HG03135 (cell line): ENCODE data around the gene DDX50.
"Not testable (repeated sequence)": the region's sequence is repeated elsewhere in the genome, so short reads cannot be mapped to it uniquely, and the experiment has no call there.

Experiments
- ATAC-seq: cut with Tn5 transposase; IDR thresholded peaks from one replicate; pipeline ENCODE4 v1.9.1; 2021; ENCODE audit warnings: mild to moderate bottlenecking, moderate library complexity; ENCODE audit not compliant: unreplicated experiment

DDX50 gene, protein sequence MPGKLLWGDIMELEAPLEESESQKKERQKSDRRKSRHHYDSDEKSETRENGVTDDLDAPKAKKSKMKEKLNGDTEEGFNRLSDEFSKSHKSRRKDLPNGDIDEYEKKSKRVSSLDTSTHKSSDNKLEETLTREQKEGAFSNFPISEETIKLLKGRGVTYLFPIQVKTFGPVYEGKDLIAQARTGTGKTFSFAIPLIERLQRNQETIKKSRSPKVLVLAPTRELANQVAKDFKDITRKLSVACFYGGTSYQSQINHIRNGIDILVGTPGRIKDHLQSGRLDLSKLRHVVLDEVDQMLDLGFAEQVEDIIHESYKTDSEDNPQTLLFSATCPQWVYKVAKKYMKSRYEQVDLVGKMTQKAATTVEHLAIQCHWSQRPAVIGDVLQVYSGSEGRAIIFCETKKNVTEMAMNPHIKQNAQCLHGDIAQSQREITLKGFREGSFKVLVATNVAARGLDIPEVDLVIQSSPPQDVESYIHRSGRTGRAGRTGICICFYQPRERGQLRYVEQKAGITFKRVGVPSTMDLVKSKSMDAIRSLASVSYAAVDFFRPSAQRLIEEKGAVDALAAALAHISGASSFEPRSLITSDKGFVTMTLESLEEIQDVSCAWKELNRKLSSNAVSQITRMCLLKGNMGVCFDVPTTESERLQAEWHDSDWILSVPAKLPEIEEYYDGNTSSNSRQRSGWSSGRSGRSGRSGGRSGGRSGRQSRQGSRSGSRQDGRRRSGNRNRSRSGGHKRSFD

GRCh38 chr10:68901105-68901927 lies at the start of gene DDX50:
Gene DDX50 (plus strand): TSS chr10:68901315. CDS start chr10:68901385, 70 bp downstream.
- ATAC-seq = peak; percentile 98

DNA sequence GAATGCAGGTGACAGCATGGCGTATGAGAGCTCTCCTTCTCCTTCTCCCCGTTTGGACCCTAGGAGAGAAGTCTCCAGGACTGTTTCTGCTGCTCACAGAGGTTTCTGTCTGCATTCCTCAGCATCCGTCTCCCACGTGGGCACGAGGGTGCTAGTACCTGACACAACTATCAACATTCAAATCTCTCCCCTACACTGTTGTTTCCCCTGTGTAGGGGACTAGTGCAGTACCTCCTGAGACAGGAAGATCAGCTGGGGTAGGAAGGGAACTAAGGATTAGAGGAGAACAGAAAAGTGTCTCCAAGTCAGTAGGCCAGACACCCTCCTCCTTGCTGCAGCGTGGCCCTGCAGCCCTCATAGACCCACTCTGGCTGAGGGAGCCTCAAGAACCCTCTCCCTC lies 44.8 kb upstream of the DDX50 start:
- ATAC-seq = no peak

GRCh38 chr10:68857005-68857404 lies 44.1 kb upstream of the DDX50 start:
- no peak for ATAC-seq

- no peak for ATAC-seq
These were observed 39.9 kb upstream of the DDX50 start for GRCh38 chr10:68861253-68861652.

GRCh38 chr10:68864611-68865010 lies 36.5 kb upstream of the DDX50 start:
- ATAC-seq = no peak

DNA sequence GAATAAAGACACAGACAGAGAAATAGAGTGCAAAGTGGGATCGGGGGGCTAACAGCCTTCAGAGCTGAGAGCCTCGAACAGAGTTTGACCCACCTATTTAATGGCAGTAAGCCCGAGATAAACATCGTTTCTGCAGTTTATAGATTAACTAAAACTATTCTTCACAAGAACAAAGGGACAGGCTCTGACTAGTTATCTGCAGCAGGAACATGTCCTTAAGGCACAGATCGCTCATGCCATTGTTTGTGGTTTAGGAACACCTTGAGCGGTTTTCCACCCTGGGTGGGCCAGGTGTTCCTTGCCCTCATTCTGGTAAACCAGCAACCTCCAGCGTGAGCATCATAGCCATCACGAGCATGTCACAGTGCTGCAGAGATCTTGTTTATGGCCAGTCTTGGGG lies 32.9 kb upstream of the DDX50 start:
- ATAC-seq = not testable (repeated sequence)

- no peak for ATAC-seq
These were observed 31.5 kb upstream of the DDX50 start for GRCh38 chr10:68869623-68870022.

- no peak for ATAC-seq
These were observed 31.1 kb upstream of the DDX50 start for GRCh38 chr10:68870061-68870460.

- ATAC-seq = no peak
These were observed 30.5 kb upstream of the DDX50 start for GRCh38 chr10:68870545-68871104.

DNA sequence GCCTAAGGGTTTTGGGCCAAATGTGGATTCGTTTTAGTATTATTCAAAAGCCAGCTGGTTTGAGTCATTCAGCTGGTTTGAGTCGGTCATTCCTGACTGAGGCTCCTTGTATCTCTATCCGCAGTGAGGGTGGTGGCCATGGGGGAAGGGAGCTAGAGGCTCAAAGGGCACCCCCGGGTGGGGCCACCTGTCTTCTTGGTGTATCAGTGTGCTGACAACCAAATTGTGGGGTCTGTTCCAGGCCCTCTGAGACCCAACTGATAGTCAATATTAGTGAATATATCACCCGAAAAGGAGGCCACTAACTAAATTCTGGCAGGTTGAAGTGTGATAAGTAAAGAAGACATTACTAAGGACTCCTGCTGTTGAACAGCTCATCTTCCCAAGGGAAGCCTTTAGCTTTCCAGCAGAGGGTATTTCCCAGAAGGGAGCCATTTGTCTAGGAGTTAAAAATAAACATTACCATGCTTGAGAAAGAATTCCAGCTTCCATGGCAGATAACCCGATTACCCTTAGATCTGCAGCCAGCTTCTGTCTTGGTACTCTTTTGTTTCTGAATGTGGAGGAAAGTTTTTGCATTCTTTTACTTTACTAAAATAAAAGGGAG lies 29.9 kb upstream of the DDX50 start:
- ATAC-seq = no peak

DNA sequence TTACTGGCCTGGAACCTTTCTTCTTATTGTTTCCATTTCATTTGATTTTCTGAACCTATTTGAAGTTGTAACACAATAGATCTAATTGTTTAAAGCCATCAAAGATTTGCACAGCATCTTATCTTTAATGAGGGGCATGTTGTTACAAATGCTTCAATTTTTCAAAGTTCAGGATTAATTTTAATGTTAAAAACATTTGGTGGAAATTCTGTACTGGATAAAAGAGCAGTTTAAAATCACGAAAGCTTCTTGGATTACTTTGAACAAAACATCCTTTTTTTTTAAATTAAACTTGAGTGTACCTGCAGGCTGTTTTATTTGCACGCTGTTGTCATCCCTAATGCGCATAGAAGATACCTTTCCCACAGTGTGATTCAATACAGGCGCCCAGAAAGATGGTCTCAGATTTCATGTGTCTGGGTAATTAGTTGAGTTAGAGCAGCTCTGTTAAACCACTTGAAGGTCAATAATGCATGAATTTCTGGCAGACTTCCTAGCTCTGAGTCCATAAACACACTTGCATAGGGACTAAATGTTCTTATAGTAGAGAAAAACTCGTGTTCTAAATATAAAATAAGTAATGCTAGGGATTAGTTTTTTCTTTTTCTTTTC lies 29.3 kb upstream of the DDX50 start:
- no peak for ATAC-seq

DNA sequence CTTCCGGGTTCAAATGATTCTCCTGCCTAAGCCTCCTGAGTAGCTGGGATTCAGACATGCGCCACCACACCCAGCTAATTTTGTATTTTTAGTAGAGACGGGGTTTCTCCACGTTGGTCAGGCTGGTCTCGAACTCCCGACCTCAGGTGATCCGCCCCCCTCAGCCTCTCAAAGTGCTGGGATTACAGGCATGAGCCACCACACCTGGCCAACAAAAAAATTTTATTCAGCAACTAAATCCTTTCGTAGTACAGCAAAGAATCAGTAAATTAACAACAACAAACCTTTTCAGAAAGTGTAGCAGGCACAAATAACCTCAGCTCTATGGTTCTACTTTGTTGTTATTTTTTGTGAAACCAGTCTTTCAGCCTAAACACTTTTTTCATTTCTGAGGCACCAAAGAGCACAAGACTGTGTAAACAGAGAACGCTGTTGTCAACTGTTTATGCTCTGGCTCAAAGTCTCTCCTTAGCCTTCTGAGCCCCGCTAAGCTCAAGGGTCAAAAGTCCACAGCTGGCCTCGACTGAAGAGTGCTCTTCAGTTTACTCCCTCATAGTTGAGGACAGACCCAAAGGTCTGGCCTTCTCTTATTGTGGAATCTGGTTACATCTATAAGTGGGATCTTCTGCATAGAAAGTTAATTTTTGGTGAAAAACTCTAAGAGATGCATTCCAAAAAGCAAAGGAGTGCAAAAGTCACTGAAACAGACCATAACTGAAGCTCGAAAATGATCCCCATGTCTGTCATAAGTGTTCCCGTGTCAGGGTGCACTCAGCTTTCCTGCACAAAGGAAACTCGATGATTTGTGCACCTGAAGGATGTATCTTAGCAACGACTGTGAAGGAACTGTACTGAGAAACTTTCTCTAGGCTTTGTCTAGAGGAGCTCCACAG lies 24.6 kb upstream of the DDX50 start:
- no peak for ATAC-seq

- no peak for ATAC-seq
These were observed 23.5 kb upstream of the DDX50 start for GRCh38 chr10:68877482-68878110.

- ATAC-seq = no peak
These were observed 22.6 kb upstream of the DDX50 start for GRCh38 chr10:68878496-68878895.

- no peak for ATAC-seq
These were observed 21.5 kb upstream of the DDX50 start for GRCh38 chr10:68879628-68880027.

DNA sequence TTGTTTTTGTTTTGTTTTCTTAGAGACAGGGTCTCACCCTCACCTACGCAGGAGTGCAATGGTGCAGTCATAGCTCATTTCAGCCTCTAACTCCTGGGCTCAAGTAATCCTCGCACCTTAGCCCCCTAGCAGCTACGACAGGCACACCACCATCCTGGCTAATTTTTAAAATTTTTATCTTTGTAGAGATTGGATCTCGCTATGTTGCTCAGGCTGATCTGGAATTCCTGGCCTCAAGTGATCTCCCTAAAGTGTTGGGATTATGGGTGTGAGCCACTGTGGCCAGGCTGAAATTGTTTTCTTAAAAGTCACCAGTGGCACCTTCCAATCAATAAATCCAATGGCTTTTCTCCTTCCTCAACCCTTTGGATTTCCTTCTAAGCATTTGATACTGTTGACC lies 20.9 kb upstream of the DDX50 start:
- no peak for ATAC-seq

DNA sequence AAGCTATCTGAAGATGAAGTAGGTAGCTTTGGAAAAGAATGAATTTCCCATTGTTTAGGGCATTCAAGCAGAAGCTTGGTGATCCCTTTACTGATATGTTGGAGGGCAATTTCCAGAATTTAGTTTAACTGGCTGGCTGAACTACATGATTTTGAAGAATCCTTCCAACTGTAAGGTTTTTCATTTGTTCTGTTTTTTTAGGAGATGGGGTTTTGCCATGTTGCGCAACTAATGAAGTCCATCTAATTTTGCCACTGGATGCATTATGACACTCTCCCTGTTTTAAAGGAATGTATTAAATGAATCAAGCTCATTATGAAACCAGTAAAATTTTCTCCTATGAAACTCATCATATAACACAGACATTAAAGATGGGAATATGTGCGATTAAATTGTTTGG lies 6.1 kb upstream of the DDX50 start:
- no peak for ATAC-seq

- ATAC-seq = no peak
These were observed 3.8 kb upstream of the DDX50 start for GRCh38 chr10:68897336-68897741.
